HG02623 (cell line): ENCODE measurements around the gene TMEM35A.
"Not testable (repeated sequence)": the region's sequence is repeated elsewhere in the genome, so short reads cannot be mapped to it uniquely, and the experiment has no call there.

Experiments used
- ATAC-seq: cut with Tn5 transposase; IDR thresholded peaks from one replicate; pipeline ENCODE4 v1.9.1; 2021; ENCODE audit warnings: moderate library complexity; ENCODE audit not compliant: unreplicated experiment

TMEM35A gene

DNA sequence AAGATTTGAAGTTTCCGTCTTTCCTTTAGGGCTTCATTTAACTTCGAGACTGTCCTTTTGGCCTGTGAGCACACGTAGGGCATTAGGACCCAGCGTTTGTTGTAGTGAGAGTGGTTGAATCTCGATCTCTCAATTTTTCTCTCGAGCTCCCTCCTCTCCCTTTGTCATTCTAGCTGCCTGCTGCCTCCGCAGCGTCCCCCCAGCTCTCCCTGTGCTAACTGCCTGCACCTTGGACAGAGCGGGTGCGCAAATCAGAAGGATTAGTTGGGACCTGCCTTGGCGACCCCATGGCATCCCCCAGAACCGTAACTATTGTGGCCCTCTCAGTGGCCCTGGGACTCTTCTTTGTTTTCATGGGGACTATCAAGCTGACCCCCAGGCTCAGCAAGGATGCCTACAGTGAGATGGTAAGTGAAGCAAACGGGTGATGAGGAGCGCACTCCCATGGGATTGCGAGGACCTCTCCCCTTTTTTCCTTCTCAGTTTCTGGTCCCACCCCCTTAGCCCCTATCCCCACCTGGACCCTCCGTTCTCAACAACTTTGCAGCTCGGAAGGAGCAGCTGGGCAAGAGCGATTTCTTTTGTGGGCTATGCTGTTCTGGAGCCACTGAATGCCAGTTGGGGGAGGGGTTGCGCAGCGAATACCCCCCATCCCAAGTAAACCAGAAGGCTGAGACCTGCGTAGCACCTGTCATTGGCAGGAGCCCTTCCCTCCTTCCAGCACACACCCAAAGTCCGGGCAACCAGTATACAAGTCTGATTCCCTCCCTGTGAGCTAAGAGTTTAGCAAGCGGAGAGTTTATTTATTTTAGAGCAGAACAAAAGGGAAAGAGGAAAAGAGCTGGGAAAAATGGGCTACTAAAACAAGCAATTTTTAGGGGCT lies at the start of gene TMEM35A:
TMEM35A (plus strand) TSS at position 164 of the 883 bp plus-strand sequence; CDS start at position 288, 124 bp downstream.
- ATAC-seq, result no peak

DNA sequence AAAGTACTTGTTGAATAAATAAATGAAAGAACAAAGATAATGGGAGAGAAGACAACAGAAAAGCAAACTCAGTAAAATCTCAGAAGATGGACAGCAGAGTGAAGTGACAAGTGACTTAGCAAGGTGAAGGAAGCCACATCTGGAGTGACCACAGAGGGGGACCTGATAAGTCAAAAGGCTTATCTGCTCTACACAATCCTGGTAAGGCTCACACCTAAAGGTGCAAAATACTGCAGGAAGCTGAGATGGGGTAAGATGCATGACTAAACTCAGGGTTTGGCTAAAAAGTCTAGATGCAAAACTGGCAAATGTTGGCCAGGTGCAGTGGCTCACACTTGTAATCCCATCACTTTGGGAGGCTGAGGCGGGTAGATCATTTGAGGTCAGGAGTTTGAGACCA lies 49.0 kb upstream of the TMEM35A start:
- ATAC-seq, result no peak

GRCh38 chrX:101037231-101037630 lies 41.4 kb upstream of the TMEM35A start:
- no peak for ATAC-seq

DNA sequence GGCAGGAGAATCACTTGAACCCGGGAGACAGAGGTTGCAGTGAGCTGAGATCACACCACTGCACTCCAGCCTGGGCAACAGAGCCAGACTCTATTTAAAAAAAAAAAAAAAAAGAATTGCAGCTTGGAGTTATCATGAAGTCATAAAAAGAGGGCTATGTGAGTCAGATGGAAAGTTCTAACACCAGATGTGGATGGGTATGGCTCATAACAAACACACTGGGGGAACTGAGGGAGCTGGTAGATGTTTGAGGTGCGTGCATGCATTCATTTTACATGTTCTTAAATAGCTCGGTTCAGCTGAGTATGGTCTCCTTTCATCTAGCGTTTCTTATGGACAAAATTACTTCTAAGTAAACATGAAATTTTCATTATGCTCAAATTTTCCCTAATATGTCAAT lies 38.5 kb upstream of the TMEM35A start:
- ATAC-seq, result no peak

GRCh38 chrX:101051153-101051548 lies 27.5 kb upstream of the TMEM35A start:
- ATAC-seq, result peak; percentile 1

- peak; percentile 91 for ATAC-seq
Observed at GRCh38 chrX:101051549-101052302, 27.0 kb upstream of the TMEM35A start, which contains the start of gene TRMT2B. Gene TRMT2B, minus strand, starts transcription at chrX:101052111. Its CDS starts 9,822 bp downstream, at chrX:101042289.

- ATAC-seq, result not testable (repeated sequence)
Observed at GRCh38 chrX:101056551-101056950, 22.1 kb upstream of the TMEM35A start.

DNA sequence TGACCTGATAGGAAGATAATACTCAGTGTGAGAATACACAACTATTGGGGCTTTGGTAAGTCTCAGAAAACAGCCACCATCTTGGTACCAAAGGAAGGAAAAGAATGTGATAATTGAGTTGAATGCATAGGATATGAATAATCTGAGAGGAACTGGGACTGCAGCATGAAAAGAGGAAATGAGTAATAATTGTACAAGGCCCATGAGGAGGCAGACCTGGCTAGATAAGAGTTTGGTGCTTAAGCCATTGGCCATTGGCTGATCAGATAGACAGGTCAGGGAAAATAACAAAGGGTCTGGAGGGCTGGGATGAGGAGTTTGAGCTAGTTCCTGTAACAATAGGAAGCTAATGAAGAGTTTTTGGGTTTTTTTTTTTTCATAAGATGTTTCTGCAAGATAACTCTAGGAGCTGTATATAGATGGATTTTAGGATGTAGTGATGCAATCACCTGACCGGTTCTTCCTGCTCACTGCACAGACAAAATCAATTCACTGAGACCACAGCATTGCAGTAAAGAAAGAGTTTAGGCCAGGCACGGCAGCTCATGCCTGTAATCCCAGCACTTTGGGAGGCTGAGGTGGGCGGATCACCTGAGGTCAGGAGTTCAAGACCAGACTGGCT lies 21.5 kb upstream of the TMEM35A start:
- ATAC-seq, result peak; percentile 94

DNA sequence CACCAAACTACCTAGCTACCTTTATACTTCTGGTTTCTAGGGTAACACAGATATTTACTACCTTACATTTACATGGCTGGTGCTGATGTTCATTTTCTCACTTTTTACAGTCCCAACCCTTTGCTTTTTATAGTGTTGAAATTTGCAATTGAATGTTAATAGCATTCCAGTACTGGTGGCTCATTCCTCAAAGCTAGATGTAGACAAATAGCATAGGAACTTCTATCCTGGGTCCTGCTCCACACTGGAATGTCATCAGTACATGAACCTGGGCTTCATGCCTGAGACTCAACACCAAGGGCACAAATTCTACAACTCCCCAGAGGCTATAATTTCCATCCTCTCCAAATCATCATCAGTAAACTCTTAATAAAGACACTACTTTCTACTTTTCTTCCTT lies 16.5 kb upstream of the TMEM35A start:
- no peak for ATAC-seq

GRCh38 chrX:101071582-101071981 lies 7.1 kb upstream of the TMEM35A start:
- no peak for ATAC-seq

DNA sequence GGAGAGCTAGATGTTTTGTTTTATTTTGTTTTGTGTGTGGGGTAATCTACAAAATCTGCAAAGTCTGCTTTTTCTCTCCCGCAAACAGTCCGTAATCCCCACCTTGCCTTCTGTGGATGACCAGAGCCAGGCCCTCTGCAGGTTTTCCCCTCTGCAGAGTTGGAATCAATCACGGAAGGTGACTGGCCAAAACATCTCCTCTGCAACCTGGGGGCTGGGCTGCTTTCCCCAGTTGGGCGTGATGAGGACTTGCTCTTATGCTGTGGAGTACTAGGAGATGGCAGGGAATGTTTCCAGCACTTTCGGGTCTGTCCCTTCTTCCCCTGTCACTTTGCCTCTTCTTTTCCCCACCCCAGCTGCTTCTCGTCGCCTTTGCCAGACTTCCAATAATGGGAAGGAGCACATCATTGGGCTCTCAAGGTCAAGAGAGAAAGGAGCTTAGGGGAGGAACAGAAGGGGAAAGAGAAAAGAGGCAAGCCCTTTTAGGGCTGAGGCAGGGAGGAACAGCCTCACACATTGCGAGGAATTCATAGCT lies 1.1 kb downstream of the TMEM35A start:
- ATAC-seq, result no peak

GRCh38 chrX:101080326-101081124 lies 1.8 kb downstream of the TMEM35A start:
- ATAC-seq, result no peak

DNA sequence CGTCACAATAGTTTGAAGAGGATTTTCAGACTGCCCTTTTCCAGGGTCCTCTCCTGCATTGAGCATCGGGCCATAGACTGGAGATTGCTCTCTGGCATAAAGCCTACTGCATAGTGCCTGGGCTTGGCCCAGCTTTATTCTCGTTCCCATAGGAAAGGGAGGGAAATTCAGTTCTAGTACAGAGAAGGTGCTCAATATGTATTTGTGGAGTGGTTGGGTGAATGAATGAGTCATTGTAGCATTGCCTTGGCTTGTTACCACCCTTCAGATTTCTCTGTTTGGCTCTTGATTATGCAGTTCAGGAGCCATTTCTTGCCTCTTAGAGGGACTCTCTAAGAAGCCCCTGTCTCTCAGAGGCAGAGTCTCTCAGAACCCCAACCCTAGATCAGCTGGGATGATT lies 2.6 kb downstream of the TMEM35A start:
- no peak for ATAC-seq

DNA sequence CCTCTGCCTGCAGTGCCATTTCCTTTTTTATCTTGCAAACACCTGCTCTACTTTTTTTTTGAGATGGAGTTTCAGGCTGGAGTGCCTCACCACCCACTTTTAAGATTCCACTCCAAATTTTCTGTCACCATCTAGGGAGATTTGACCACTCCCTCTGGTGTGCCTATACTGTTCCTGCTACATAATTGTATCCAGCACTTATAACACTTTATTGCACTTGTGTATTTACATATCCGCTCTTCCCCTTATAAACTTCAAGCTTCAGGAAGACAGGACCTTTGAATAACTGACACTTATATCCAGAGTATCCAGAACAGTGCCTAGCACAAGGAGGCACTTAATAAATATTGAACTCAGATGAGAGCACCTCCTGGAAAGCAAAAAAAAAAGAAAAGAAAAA lies 13.1 kb downstream of the TMEM35A start:
- ATAC-seq, result no peak

- peak; percentile 98 for ATAC-seq
Observed at GRCh38 chrX:101097546-101098453, 19.1 kb downstream of the TMEM35A start, which contains the start of gene CENPI. Gene CENPI, plus strand, starts transcription at chrX:101098204. Its CDS starts 2,867 bp downstream, at chrX:101101071.

GRCh38 chrX:101108284-101108683 lies 29.6 kb downstream of the TMEM35A start:
- ATAC-seq, result no peak

DNA sequence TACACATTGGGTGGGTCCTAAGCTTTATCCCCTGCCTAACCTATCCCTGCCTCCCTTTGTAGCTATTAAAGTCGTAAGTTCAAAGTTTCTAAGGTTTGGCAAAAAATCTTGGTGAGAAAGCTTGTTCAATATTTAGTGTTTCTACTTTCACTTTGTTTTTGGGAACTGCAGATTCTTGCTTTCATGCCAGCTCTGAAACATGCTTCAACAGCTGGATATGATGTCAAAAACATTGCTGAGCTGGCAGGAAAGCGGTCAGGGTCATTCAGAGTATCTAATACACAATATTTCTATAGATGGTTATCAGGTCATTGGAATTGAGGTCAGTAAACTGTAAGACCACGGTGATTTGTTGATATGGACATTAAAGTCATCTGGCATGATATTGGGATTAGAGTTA lies 39.0 kb downstream of the TMEM35A start:
- ATAC-seq, result no peak

DNA sequence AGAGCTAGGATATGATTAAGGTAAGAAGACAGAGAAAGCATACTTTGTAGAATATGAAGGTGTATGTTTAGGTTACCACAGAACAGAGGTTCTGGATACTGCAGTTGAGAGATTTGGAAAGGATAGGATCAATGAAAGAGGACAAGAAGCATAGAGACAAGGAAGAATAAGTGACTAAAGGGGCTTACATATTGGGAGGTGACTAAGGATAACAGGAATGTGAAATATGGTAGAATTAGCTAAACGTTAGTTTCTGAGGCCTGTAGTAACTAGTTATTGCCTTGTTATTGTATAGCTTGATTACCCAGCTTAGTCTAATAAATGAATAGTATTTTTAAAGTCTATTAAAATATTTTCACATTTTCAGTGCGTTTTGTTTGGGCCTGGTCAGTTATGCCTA lies 57.6 kb downstream of the TMEM35A start:
- ATAC-seq, result no peak
